Activated CD4-positive, alpha-beta T cell treated with anti-CD3 and anti-CD28 coated beads, Interleukin-2, amount 50 U/mL, for 1 hour (primary cell): ENCODE measurements around the gene MRNIP.

Experiments
- DNase-seq: peaks from one replicate; pipeline ENCODE4 v3.0.0-alpha.2; 2020

Gene MRNIP

GRCh38 chr5:179788193-179788854 is 70.3 kb downstream of the MRNIP start:
- DNase-seq = no peak
